HepG2 (cell line): Measurements from ENCODE around the gene FMO3. TPM values are rescaled to one million over a fixed set of nuclear protein-coding genes. Genes with fewer than 3 reads are reported as not detected.

ENCODE experiments used
- ATAC-seq: fragments of 200-7000 bp; cut with Tn5 transposase; 3 replicates; pipeline ENCODE4 v1.9.1; 2020; ENCODE audit warnings: mild to moderate bottlenecking, moderate library complexity
- BruUV-seq: library from RNA; stranded (reverse); fragments of 400-500 nt; replicated peaks from 2 replicates; lab custom pipeline; 2021; lab: Mats Ljungman, UMichigan
- CTCF ChIA-PET: fragments of 300-600 bp; formaldehyde crosslinking; extraction: SDS; loops from one replicate; lab custom pipeline; 2021; ENCODE audit warnings: low total read pairs, inconsistent platforms, low intra/inter-chr PET ratio; lab: Yijun Ruan, JAX
- POLR2A ChIA-PET: fragments of 350-600 bp; sonication (Branson Sonifier 250); formaldehyde crosslinking; loops from one replicate; lab custom pipeline; 2020; ENCODE audit warnings: antibody characterized with exemption, inconsistent platforms; lab: Yijun Ruan, JAX
- DNase-seq: peaks from one replicate; pipeline ENCODE4 v3.0.0-alpha.2; 2015; ENCODE audit warnings: low spot score
- FAIRE-seq: peaks from 3 replicates; lab custom pipeline; 2011; peaks lifted over from hg19 to GRCh38; lab: Jason Lieb, UNC
- H2AFZ ChIP-seq: one replicate; pipeline ENCODE4 v1.6.1; 2011; ENCODE audit warnings: low read length, inconsistent platforms
- H3K27ac ChIP-seq: fragments of 300-600 bp; 3 replicates; pipeline ENCODE4 v1.8.0; 2011; ENCODE audit warnings: mixed run types, mild to moderate bottlenecking, mixed read lengths, low read length, inconsistent platforms; ENCODE audit not compliant: insufficient read depth; ENCODE audit errors: extremely low read length
- H3K27me3 ChIP-seq, 2 experiments: fragments of 200-600 bp in 1 of 2; 2 replicates in 1 of 2; 3 replicates in 1 of 2; pipeline versions ENCODE4 v1.6.0 to v1.8.0; 2011; ENCODE audit warnings: low read length in 2 of 2, mild to moderate bottlenecking in 2 of 2, moderate library complexity in 2 of 2, inconsistent platforms in 1 of 2; ENCODE audit not compliant: insufficient read depth in 2 of 2, control insufficient read depth in 1 of 2
- H3K36me3 ChIP-seq, 2 experiments: fragments of 200-600 bp in 1 of 2; replicated peaks in 1 of 2; 2 replicates in 1 of 2; 3 replicates in 1 of 2; pipeline versions ENCODE4 v1.5.1 to v1.8.0; 2011; ENCODE audit warnings: low read length in 2 of 2, inconsistent platforms in 1 of 2; ENCODE audit not compliant: insufficient read depth in 2 of 2, control insufficient read depth in 1 of 2
- H3K4me1 ChIP-seq: 2 replicates; pipeline ENCODE4 v1.5.1; 2012; ENCODE audit warnings: low read length, inconsistent platforms; ENCODE audit not compliant: insufficient read depth
- H3K4me2 ChIP-seq: 2 replicates; pipeline ENCODE4 v1.6.0; 2011; ENCODE audit warnings: low read depth, low read length, inconsistent platforms
- H3K4me3 ChIP-seq, 3 experiments: fragments of 200-600 bp in 1 of 3; sonication (generic), shearing (Covaris generic) in 1 of 3; replicated peaks in 1 of 3; 2 replicates each; pipeline ENCODE4 v1.5.1; 2011 to 2016; ENCODE audit warnings: low read length in 3 of 3, inconsistent platforms in 2 of 3, low read depth in 2 of 3, mild to moderate bottlenecking in 2 of 3, control low read depth in 1 of 3, mixed read lengths in 1 of 3; ENCODE audit not compliant: insufficient read depth in 1 of 3
- H3K79me2 ChIP-seq: one replicate; pipeline ENCODE4 v1.6.1; 2011; ENCODE audit warnings: low read length, inconsistent platforms; ENCODE audit not compliant: insufficient read depth
- H3K9ac ChIP-seq: 2 replicates; pipeline ENCODE4 v1.6.0; 2011; ENCODE audit warnings: mild to moderate bottlenecking, low read depth, low read length, inconsistent platforms; ENCODE audit not compliant: insufficient read depth
- H3K9me3 ChIP-seq: 2 replicates; pipeline ENCODE4 v1.5.1; 2012; ENCODE audit warnings: mild to moderate bottlenecking, low read length
- H4K20me1 ChIP-seq: 2 replicates; pipeline ENCODE4 v1.6.0; 2011; ENCODE audit warnings: inconsistent platforms, mild to moderate bottlenecking, low read length, moderate library complexity; ENCODE audit not compliant: insufficient read depth
- ATF7 ChIP-seq, 2 experiments: fragments of 450-650 bp in 1 of 2; sonication (generic) in 1 of 2; formaldehyde crosslinking in 1 of 2; IDR thresholded peaks; 2 replicates each; pipeline versions ENCODE4 v1.4.0 to v1.6.1; 2016 to 2020; ENCODE audit warnings: antibody characterized with exemption in 1 of 2, mild to moderate bottlenecking in 1 of 2, missing genetic modification reagents in 1 of 2
- KLF16 ChIP-seq, 2 experiments: sonication (generic) in 1 of 2; formaldehyde crosslinking in 1 of 2; IDR thresholded peaks; 2 replicates each; pipeline versions ENCODE4 v1.6.1 to v1.8.0; 2016 to 2023; ENCODE audit warnings: missing genetic modification reagents in 2 of 2, missing compliant biosample characterization in 1 of 2
- NCOR1 ChIP-seq: fragments of 200-600 bp; sonication (generic); IDR thresholded peaks from 2 replicates; pipeline ENCODE4 v1.7.0; 2017; ENCODE audit warnings: antibody characterized with exemption, low read length, borderline replicate concordance
- ZNF224 ChIP-seq: sonication (generic); formaldehyde crosslinking; IDR thresholded peaks from 2 replicates; pipeline ENCODE4 v1.5.0; 2020; ENCODE audit warnings: mild to moderate bottlenecking, missing genetic modification reagents
- ZNF335 ChIP-seq: sonication (generic); formaldehyde crosslinking; IDR thresholded peaks from 2 replicates; pipeline ENCODE4 v1.4.0; 2020; ENCODE audit warnings: missing genetic modification reagents
- ZNF33A ChIP-seq: sonication (generic); formaldehyde crosslinking; IDR thresholded peaks from 2 replicates; pipeline ENCODE4 v1.5.1; 2020; ENCODE audit warnings: missing genetic modification reagents, mild to moderate bottlenecking, moderate library complexity, borderline replicate concordance
- ZNF530 ChIP-seq: sonication (generic); formaldehyde crosslinking; IDR thresholded peaks from 2 replicates; pipeline ENCODE4 v1.5.0; 2020; ENCODE audit warnings: low read depth, mild to moderate bottlenecking, missing genetic modification reagents
- ZSCAN29 ChIP-seq: sonication (generic); formaldehyde crosslinking; conservative IDR thresholded peaks from 2 replicates; pipeline ENCODE4 v1.4.0; 2020; ENCODE audit warnings: mild to moderate bottlenecking, missing genetic modification reagents
- in situ Hi-C: cut with HindIII; loops from 2 replicates; pipeline ENCODE4 v1.10.0; 2017; ENCODE audit warnings: low pct_unique_long_range_greater_than_20kb; ENCODE audit not compliant: extremely low pct_ligation_motif_present
- intact Hi-C: fragments of 100-400 bp; cut with micrococcal nuclease; formaldehyde crosslinking; loops from one replicate; pipeline ENCODE4 v1.10.0; 2022; ENCODE audit not compliant: unreplicated experiment
- polyA plus RNA-seq, 8 experiments: library from polyadenylated mRNA; depleted of rRNA in 3 of 8; stranded (reverse) in 7 of 8; unstranded in 1 of 8; fragments of >200 nt; fragmentation: Illumina TruSeq in 4 of 8; extraction: Trizol in 4 of 8; gene quantifications; 2 replicates each; pipeline versions ENCODE4 v1.2.1 to v1.2.3, GENCODE V29; 2011 to 2016; ENCODE audit warnings: low read depth in 4 of 8, missing spikeins in 1 of 8, mixed read lengths in 1 of 8; ENCODE audit not compliant: insufficient read depth in 1 of 8
- total RNA-seq, 5 experiments: library from RNA; depleted of rRNA; stranded (reverse); fragments of >200 nt; fragmentation: Illumina TruSeq; extraction: Trizol; gene quantifications; 2 replicates each; pipeline ENCODE4 v1.2.3, GENCODE V29; 2016; ENCODE audit warnings: low read depth in 1 of 5
- TF ChIP-seq, protein P1 (sequence below): sonication (generic); formaldehyde crosslinking; conservative IDR thresholded peaks from 2 replicates; pipeline ENCODE4 v1.8.0; 2022; ENCODE audit warnings: mild to moderate bottlenecking, moderate library complexity, missing genetic modification reagents
- TF ChIP-seq, protein P2 (sequence below): sonication (generic); formaldehyde crosslinking; IDR thresholded peaks from 2 replicates; pipeline ENCODE4 v1.8.1; 2023; ENCODE audit warnings: mild to moderate bottlenecking, inconsistent platforms, moderate library complexity, missing genetic modification reagents, borderline replicate concordance
- TF ChIP-seq, protein P3 (sequence below): sonication (generic); formaldehyde crosslinking; IDR thresholded peaks from 2 replicates; pipeline ENCODE4 v1.4.0; 2020; ENCODE audit warnings: missing genetic modification reagents, mild to moderate bottlenecking, borderline replicate concordance
- TF ChIP-seq, protein P4 (sequence below): sonication (generic); formaldehyde crosslinking; IDR thresholded peaks from 2 replicates; pipeline ENCODE4 v1.4.0; 2020; ENCODE audit warnings: missing genetic modification reagents
- TF ChIP-seq, protein P5 (sequence below): sonication (generic); formaldehyde crosslinking; conservative IDR thresholded peaks from 2 replicates; pipeline ENCODE4 v1.4.0; 2020; ENCODE audit warnings: missing genetic modification reagents

FMO3 gene
- total and polyA plus RNA-seq, 2 of the 13 experiments (the other 11 are each of a cell fraction or from before 2014, with no cell fraction given), result not detected

DNA sequence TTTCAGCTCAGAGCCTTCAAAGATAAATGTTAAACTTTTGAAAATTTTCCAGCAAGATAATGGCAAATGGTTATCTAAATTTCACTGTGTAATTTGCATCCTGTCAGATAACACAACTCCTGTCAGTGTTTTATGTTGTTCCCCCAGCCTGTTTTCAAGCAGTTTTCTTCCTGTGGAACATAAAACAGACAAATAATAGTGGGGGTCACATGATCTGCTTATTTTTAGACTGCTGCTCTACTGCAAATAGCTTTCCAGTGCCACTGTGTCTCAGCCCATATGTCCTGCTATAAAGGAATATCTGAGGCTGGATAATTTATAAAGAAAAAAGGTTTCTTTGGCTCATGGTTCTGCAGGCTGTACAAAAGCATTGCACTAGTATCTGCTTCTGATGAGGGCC lies 32.2 kb downstream of the FMO3 start:
- no peak overlapping the region for H2AFZ ChIP-seq
- no peaks in the 10 kb centered on the region for H3K79me2 ChIP-seq
- H3K4me3 ChIP-seq, result no peak overlapping the region
- POLR2A ChIA-PET, result no interaction called here
- BruUV-seq, result no TSS peak
- H3K36me3 ChIP-seq, result no peaks in the 10 kb centered on the region
- no peak for ATAC-seq
- no peak for FAIRE-seq
- intact Hi-C loops, result no loop called here
- H3K4me2 ChIP-seq, result no peak overlapping the region
- H3K27ac ChIP-seq, result no peak overlapping the region
- no peak for DNase-seq
- no peaks in the 10 kb centered on the region; the same call in 1 of the 2 replicates for H3K9me3 ChIP-seq
- CTCF ChIA-PET, result no interaction called here
- no peaks in the 10 kb centered on the region for H3K4me1 ChIP-seq
- H4K20me1 ChIP-seq, result no peaks in the 10 kb centered on the region
- no peak overlapping the region for H3K9ac ChIP-seq
- in situ Hi-C loops, result no loop called here
- H3K27me3 ChIP-seq, result no peaks in the 10 kb centered on the region
- TF ChIP-seq ZNF335 (CRISPR knock-in tag), result no peak
- TF ChIP-seq, protein P1, sequence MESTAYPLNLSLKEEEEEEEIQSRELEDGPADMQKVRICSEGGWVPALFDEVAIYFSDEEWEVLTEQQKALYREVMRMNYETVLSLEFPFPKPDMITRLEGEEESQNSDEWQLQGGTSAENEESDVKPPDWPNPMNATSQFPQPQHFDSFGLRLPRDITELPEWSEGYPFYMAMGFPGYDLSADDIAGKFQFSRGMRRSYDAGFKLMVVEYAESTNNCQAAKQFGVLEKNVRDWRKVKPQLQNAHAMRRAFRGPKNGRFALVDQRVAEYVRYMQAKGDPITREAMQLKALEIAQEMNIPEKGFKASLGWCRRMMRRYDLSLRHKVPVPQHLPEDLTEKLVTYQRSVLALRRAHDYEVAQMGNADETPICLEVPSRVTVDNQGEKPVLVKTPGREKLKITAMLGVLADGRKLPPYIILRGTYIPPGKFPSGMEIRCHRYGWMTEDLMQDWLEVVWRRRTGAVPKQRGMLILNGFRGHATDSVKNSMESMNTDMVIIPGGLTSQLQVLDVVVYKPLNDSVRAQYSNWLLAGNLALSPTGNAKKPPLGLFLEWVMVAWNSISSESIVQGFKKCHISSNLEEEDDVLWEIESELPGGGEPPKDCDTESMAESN (CRISPR knock-in tag), result no peak
- TF ChIP-seq, protein P2, sequence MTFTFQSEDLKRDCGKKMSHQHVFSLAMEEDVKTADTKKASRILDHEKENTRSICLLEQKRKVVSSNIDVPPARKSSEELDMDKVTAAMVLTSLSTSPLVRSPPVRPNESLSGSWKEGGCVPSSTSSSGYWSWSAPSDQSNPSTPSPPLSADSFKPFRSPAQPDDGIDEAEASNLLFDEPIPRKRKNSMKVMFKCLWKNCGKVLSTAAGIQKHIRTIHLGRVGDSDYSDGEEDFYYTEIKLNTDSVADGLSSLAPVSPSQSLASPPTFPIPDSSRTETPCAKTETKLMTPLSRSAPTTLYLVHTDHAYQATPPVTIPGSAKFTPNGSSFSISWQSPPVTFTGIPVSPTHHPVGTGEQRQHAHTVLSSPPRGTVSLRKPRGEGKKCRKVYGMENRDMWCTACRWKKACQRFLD (CRISPR knock-in tag), result no peak
- no peak for TF ChIP-seq ZSCAN29
- TF ChIP-seq ATF7 (IDR thresholded peaks at IDR 0.05), result no peak
- TF ChIP-seq ATF7 (CRISPR knock-in tag; IDR thresholded peaks at IDR 0.05), result no peak
- no peak for TF ChIP-seq ZNF530 (CRISPR knock-in tag)
- no peak for TF ChIP-seq KLF16 (CRISPR knock-in tag; IDR thresholded peaks at IDR 0.05)
- no peak for TF ChIP-seq ZNF33A (CRISPR knock-in tag)
- no peak for TF ChIP-seq ZNF224 (CRISPR knock-in tag)
- TF ChIP-seq, protein P3, sequence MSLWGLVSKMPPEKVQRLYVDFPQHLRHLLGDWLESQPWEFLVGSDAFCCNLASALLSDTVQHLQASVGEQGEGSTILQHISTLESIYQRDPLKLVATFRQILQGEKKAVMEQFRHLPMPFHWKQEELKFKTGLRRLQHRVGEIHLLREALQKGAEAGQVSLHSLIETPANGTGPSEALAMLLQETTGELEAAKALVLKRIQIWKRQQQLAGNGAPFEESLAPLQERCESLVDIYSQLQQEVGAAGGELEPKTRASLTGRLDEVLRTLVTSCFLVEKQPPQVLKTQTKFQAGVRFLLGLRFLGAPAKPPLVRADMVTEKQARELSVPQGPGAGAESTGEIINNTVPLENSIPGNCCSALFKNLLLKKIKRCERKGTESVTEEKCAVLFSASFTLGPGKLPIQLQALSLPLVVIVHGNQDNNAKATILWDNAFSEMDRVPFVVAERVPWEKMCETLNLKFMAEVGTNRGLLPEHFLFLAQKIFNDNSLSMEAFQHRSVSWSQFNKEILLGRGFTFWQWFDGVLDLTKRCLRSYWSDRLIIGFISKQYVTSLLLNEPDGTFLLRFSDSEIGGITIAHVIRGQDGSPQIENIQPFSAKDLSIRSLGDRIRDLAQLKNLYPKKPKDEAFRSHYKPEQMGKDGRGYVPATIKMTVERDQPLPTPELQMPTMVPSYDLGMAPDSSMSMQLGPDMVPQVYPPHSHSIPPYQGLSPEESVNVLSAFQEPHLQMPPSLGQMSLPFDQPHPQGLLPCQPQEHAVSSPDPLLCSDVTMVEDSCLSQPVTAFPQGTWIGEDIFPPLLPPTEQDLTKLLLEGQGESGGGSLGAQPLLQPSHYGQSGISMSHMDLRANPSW, result no peak
- no peak for TF ChIP-seq NCOR1
- TF ChIP-seq, protein P4, sequence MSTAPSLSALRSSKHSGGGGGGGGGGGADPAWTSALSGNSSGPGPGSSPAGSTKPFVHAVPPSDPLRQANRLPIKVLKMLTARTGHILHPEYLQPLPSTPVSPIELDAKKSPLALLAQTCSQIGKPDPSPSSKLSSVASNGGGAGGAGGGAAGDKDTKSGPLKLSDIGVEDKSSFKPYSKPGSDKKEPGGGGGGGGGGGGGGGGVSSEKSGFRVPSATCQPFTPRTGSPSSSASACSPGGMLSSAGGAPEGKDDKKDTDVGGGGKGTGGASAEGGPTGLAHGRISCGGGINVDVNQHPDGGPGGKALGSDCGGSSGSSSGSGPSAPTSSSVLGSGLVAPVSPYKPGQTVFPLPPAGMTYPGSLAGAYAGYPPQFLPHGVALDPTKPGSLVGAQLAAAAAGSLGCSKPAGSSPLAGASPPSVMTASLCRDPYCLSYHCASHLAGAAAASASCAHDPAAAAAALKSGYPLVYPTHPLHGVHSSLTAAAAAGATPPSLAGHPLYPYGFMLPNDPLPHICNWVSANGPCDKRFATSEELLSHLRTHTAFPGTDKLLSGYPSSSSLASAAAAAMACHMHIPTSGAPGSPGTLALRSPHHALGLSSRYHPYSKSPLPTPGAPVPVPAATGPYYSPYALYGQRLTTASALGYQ (CRISPR knock-in tag), result no peak
- TF ChIP-seq, protein P5, sequence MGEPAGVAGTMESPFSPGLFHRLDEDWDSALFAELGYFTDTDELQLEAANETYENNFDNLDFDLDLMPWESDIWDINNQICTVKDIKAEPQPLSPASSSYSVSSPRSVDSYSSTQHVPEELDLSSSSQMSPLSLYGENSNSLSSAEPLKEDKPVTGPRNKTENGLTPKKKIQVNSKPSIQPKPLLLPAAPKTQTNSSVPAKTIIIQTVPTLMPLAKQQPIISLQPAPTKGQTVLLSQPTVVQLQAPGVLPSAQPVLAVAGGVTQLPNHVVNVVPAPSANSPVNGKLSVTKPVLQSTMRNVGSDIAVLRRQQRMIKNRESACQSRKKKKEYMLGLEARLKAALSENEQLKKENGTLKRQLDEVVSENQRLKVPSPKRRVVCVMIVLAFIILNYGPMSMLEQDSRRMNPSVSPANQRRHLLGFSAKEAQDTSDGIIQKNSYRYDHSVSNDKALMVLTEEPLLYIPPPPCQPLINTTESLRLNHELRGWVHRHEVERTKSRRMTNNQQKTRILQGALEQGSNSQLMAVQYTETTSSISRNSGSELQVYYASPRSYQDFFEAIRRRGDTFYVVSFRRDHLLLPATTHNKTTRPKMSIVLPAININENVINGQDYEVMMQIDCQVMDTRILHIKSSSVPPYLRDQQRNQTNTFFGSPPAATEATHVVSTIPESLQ (CRISPR knock-in tag), result no peak
